ENCODE measurements around the gene RGSL1. TPM values are rescaled to one million over a fixed set of nuclear protein-coding genes. Genes with fewer than 3 reads are reported as not detected.
A peak's percentile ranks its signal among the peaks of the same experiment; 100 is the strongest.

Gene RGSL1
- total RNA-seq, 1 experiment from 2014 or later, result not detected

DNA sequence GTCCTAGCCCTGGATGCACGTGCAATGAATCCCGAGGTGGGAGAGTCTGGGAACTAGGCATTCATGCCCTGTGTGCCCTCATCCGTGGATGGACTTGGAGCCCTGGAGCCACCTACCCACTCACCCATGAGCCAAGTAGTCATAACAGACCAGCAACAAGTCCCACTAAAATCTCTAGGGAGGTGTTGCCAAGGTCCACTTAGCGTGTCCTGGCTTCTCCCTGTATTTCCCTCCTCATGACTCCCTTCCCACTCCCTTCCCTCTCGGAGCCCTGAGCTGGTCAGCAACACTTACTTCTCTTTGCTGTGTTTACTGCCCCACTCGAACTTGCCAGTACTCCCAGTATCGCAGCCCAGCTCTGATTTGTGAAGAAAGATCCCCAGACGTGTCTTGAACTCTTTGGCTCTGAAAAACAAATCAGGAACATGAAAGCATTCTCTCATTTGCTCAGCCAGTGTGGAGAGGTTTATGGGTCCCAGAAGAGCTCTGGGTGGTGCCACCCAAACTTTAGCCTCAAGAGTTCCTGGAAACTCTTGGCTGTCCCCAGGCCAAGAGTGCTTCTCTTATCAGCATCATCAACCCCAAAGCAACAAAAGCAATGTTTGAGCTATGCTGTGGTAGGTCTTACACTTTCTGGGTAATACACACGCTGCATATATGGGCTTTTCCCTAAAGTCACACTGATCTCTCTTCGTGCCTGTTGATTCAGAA, 153.1 kb downstream of the RGSL1 start:
- POLR2A ChIA-PET (ENCODE audit: unreplicated experiment), result interaction anchor here (0.7 kb wide), 1 partner anchor 1351 kb away, joined by 3 read pairs; no protein-coding TSS in a partner anchor
- no peaks in the 10 kb centered on the region for H3K27me3 ChIP-seq (ENCODE audit: low read length)

DNA sequence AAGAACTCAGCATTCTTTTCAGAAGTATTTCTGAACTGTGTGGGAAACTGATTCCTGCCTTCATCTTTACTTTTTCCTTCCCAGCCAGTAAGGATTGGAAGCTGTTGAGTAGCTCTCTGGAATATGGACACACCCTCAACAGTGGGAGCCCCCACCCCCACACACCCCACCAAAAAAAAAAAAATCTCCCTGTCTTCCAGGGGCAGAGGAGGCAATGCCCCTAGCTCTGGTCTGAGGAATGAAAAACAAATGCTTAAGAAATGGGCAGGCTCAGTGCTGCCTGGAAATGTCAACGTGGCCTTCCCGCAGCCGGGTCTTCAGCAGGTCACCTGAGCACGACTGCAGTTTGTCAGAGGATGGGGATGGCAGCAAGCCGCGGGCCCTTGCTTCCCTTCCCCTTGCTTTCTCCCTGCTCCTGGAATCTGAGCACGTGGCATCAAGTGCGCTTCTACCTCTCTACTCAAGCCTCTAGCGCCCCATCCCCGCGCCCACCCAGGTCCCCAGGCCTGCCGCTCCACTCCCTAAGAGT, 153.8 kb downstream of the RGSL1 start:
- peak overlapping the region; percentile 77 for H3K4me2 ChIP-seq (ENCODE audit: low read length)
- ChIA-PET POLR2A (ENCODE audit: unreplicated experiment) (interaction anchor here (0.7 kb wide), 1 partner anchor 1351 kb away, joined by 3 read pairs; no protein-coding TSS in a partner anchor), CTCF (interaction anchor here (1.0 kb wide), 1 partner anchor 181 kb away, joined by 5 read pairs; no protein-coding TSS in a partner anchor)
- H3K27ac ChIP-seq (ENCODE audit: low read length), result no peak overlapping the region
- H3K36me3 ChIP-seq (ENCODE audit: low read depth, low read length), result 0 out of 2 replicates have a peak, but pooled peaks cover 3% of the 10 kb centered on the region
- H3F3A ChIP-seq (ENCODE audit: low read length, unreplicated experiment), result no peaks in the 10 kb centered on the region
- H3K27me3 ChIP-seq (ENCODE audit: low read length), result no peaks in the 10 kb centered on the region
- H2AFZ ChIP-seq (ENCODE audit: low read length), result peak overlapping the region; percentile 71
- TF ChIP-seq EZH2 (IDR thresholded peaks at IDR 0.05; ENCODE audit: low read length, unreplicated experiment), result no peak
- TF ChIP-seq, protein P1, sequence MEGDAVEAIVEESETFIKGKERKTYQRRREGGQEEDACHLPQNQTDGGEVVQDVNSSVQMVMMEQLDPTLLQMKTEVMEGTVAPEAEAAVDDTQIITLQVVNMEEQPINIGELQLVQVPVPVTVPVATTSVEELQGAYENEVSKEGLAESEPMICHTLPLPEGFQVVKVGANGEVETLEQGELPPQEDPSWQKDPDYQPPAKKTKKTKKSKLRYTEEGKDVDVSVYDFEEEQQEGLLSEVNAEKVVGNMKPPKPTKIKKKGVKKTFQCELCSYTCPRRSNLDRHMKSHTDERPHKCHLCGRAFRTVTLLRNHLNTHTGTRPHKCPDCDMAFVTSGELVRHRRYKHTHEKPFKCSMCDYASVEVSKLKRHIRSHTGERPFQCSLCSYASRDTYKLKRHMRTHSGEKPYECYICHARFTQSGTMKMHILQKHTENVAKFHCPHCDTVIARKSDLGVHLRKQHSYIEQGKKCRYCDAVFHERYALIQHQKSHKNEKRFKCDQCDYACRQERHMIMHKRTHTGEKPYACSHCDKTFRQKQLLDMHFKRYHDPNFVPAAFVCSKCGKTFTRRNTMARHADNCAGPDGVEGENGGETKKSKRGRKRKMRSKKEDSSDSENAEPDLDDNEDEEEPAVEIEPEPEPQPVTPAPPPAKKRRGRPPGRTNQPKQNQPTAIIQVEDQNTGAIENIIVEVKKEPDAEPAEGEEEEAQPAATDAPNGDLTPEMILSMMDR (conservative IDR thresholded peaks at IDR 0.05; ENCODE audit: low read depth, low read length), result no peak
- TF ChIP-seq EZH2phosphoT487 (IDR thresholded peaks at IDR 0.05; ENCODE audit: borderline replicate concordance, low read length), result no peak
- no peaks in the 10 kb centered on the region for H3K9me2 ChIP-seq (replicated peaks; ENCODE audit: low read length)
- no peaks in the 10 kb centered on the region for H4K20me1 ChIP-seq (ENCODE audit: low read length)
- BruUV-seq (replicated peaks), result no TSS peak
- no peaks in the 10 kb centered on the region for H3K9me3 ChIP-seq (ENCODE audit: low read length)
- peak overlapping the region; percentile 53; the same call in 1 of the 2 replicates for H3K4me3 ChIP-seq (ENCODE audit: low read length)
- 0 out of 2 replicates have a peak overlapping the region, but pooled peaks have one; percentile 9 for H3K9ac ChIP-seq (ENCODE audit: low read length)
- intact Hi-C loops (cut with micrococcal nuclease), result no loop called here
- ATAC-seq, result peak; percentile 8
- no peaks in the 10 kb centered on the region for H3K79me2 ChIP-seq (ENCODE audit: low read length)
- DNase-seq, result no peak
- peaks cover 2% of the 10 kb centered on the region for H3K4me1 ChIP-seq (ENCODE audit: insufficient read depth, low read length)

More for the DNA sequence above, 153.1 kb downstream of the RGSL1 start:
- CTCF ChIA-PET, result interaction anchor here (1.0 kb wide), 1 partner anchor 182 kb away, joined by 5 read pairs; no protein-coding TSS in a partner anchor
- TF ChIP-seq EZH2 (IDR thresholded peaks at IDR 0.05; ENCODE audit: low read length, unreplicated experiment) (no peak), EZH2phosphoT487 (IDR thresholded peaks at IDR 0.05; ENCODE audit: borderline replicate concordance, low read length) (no peak)
- TF ChIP-seq, protein P1 (conservative IDR thresholded peaks at IDR 0.05; ENCODE audit: low read depth, low read length), result no peak
- Histone ChIP-seq H3K27ac (ENCODE audit: low read length) (no peak overlapping the region), H3K9ac (ENCODE audit: low read length) (no peak overlapping the region), H3F3A (ENCODE audit: low read length, unreplicated experiment) (no peaks in the 10 kb centered on the region), H3K79me2 (ENCODE audit: low read length) (no peaks in the 10 kb centered on the region), H3K36me3 (ENCODE audit: low read depth, low read length) (0 out of 2 replicates have a peak, but pooled peaks cover 3% of the 10 kb centered on the region), H3K4me1 (ENCODE audit: insufficient read depth, low read length) (peaks cover 7% of the 10 kb centered on the region), H4K20me1 (ENCODE audit: low read length) (no peaks in the 10 kb centered on the region), H3K9me3 (ENCODE audit: low read length) (no peaks in the 10 kb centered on the region), H2AFZ (ENCODE audit: low read length) (no peak overlapping the region), H3K9me2 (replicated peaks; ENCODE audit: low read length) (no peaks in the 10 kb centered on the region), H3K4me2 (ENCODE audit: low read length) (peak overlapping the region; percentile 77; the same call in 1 of the 2 replicates), H3K4me3 (ENCODE audit: low read length) (peak overlapping the region; percentile 53; the same call in 1 of the 2 replicates)
- intact Hi-C loops (cut with micrococcal nuclease), result no loop called here
- ATAC-seq, result no peak
- BruUV-seq (replicated peaks), result no TSS peak
- no peak for DNase-seq
